Measurements from ENCODE around the gene GALNT2.

Gene GALNT2

DNA sequence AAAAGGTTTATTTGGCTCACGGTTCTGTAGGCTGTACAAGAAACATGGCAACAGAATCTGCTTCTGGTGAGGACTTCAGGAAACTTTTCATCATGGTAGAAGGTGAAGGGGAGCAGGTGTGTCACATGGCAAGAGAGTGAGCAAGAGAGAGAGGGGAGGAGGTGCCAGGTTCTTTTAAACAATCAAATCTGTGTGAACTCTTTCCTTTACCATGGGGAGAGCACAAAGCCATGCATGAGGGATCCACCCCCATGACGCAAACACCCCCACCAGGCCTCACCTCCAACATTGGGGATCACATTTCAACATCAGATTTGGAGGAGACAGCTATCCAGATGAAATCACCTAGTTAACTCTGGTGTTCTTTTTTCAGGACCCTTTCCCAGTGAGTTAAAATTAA lies 103.6 kb downstream of the GALNT2 start:
- no peak for DNase-seq

DNA sequence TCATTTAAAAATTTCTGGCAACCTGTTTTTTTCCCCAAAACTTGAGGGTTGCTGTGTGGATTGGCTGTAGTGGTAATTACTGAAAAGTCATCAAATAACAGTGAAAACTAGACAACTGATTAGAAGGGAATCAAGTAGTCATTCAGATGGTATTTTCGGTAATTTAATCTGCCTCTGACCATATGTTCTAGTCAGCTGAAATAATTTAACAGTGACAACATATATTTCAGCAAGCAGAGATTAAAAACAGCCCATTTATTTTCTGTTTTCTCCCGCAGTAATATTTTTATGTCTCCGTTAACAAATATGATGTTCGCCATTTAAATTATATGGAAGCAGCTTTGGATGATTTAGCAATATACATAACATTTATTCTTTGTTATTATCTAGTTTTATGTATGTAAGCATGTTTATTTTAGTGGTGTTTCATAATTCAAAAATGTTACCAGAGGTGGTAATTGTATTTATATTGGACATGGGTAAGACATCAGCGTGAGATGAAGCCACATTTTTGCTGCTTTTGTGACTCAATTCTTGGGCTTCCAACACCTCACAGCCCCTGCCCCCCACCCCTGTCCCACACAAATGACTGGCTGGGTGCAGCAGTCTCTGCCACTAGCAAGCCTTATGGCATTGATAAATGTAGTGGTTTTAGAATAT lies 104.4 kb downstream of the GALNT2 start:
- DNase-seq: no peak

DNA sequence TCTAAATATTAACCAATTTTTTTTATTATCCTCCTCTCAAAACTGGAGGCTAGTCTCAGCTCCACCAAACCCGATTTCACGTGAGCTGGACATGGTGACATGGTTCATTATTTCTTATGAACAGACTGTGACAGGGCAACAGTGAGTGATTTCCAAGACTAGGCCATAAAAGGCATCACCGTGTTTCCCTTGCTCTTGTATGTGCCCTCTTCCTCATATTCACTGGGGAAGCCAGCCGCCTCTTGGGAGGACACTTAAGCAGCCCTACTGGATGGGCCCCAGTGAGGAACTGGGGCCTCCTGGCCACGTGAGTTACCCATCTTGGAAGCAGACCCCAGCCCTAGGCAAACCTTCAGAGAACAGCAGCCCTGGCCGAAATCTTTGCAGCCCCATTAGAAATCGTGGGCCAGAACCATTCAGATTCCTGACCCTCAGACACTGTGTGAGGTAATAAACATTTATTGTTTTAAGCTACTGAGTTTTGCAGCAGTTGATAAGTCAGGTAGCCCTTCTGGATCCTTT lies 105.0 kb downstream of the GALNT2 start:
- DNase-seq: no peak

DNA sequence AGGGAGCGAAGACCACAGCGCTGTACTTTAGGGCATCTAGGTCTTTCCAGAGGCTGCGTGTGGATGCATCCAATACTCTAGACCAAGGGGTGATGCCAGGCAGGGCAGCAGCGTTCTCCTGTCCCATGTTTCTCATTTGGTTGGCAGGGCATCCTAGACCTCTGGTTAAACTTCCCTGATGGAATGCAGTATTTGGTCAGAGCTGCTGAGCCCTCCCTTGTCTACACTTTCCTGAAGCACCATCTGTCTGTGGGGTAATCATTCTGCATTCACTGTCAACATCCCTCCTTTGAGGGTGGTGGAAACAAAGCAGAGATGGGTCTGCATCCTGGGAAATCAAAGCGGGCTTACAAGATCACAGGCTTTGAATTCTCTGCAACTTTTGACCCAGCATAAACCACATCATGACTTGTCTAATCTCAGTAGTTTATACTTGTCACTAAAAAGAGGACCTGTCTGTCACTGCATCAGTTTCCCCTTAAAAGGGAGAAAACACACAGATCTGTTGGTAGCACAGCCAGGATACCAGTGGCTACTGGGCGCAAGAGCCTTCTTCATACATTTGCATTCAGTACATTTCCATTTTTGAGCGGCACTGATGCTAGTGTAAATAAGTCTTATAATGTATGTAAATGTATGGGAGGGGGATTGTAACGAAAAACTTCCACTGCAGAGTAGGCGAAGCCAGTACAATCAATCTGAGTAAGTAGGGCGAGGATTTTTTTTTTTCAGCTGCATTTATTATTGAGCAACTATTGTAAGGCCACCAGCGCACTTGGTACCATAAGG lies 106.3 kb downstream of the GALNT2 start:
- DNase-seq: no peak

DNA sequence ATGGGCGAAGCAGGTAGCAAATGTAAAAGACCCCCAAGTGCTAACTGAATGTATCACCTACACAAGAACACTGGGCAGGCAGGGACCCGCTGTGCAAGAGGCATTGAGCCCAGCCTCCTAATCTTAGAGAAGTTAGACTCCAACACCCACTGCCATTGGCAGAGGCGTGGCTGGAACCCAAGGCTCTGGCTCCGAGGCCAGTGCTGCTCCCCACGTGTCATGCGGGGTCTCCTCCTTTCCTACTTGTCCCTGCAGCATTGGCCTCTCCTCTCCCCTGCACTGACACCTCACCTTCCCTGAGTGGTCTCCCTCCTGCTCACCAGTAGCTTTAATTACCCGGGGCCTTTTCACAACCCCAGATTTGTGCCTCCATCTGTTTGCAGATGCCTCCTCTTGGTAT lies 107.0 kb downstream of the GALNT2 start:
- no peak for DNase-seq

DNA sequence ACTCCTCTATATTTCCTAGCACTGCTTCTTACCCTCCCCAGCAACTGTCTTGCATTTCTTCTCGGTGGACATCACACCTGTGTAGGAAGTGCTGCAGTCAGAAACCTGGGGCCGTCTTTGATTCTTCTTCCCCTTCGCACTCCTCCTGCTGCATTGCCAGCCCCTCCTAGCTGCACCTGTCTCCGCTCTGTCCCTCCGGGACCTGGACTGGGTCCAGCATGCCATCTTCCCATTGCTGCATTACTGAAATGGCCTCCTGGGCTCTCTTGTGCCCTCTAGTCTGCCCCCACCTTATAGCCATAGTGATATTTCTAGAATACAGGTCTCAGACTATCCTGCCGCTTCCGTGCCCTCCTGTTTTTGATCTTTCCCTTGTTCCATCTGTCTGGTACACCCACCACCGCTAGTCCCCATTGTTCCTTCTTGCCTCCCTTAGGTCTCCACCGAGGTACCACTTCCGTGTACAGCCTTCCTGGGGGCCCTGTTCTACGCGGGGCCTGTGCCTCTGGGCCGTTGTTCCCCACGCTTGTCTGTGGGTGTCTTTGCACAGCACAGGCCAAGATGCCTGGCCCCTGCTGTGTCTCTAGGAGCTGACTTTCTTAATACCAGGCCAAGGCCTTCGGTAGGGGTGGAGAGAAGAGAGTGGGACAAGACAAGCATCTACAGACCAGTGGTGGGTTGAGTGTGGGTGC lies 107.6 kb downstream of the GALNT2 start:
- no peak for DNase-seq

DNA sequence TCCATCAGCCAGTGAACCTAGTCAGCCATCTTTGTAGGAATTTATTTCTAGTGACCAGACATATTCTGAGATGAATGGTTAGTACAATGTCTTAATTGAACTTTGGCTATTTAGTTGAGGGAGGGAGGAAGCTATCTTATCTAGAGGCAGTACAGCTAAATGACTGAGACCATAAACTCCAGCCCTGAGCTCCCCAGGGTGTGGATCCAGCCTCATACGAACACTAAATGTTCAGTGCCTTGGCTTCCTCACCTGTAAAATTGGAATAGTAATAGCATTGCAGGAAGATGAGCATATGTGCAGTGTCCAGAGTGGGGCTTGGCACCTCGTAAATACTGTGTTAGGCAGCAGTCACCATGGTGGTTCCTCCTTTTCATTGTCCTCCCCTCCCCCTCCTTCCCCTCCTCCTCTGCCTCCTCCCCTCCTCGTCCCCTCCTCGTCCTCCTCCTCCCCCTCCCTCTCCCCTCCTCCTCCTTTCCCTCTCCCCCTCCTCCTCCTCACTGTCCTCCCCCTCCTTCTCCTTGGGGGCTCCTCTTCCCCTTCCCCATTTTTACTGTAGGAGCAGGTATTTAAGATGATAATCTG lies 108.2 kb downstream of the GALNT2 start:
- peak; percentile 51 for DNase-seq

DNA sequence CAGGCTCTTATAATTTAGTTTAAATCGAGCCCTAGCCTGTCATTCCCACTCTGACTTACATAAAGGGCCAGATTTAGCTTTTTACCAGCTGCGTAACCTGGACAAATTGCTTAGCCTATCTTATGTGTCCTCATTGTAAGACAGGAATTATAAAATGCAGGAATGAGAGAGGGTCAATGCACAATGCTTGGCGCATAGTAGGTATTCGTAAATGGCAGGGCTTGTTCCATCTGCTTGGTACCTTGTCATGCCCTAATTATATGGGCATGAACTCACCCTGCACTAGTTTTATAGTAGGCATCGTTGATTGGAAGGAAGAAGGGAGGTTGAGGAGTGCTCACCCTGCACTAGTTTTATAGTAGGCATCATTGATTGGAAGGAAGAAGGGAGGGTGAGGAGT lies 108.8 kb downstream of the GALNT2 start:
- DNase-seq: no peak

DNA sequence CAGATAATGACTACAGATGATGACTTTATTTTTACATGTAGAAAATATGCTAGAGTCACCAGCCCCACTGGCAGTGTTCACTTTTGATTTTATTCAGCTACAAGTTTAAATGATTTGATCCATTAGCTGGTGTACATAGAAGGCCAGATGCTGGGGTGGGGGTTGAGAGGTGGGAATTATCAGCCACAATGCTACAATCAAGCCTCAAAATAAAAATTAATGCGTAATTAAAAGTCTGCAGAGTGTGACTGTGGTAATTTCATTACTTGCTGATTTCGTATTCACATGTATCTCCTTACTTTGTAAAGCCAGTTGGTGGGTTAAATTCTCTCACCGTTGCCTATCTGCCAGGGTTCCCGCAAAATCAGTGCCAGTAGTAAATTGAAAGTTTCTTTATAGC lies 109.3 kb downstream of the GALNT2 start:
- no peak for DNase-seq

DNA sequence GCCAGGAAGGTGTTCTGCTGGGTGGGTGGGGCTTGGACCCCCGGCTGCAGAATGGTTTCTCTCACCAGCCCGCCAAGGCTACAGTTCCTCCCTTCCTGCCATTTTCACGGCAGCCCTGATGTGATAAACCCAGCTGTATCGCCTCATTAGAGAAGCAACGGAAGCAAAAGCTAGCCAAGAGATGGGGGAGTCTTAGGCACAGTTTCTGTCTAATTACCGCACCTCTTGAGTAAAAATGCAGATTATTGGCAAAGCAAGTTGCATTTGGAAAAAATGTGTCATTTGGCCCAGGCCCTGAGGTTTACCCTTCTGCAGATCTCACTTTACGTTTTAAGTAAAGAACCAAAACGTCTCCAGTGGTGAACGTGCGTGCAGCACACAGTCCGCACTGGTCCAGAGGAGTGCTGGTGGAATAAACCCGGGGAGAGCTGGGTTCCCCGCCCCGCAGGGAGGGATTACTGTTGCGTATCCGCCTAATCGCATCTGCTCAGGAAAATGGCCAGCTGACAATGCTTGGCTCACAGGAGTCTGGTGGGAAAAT lies 109.9 kb downstream of the GALNT2 start:
- peak; percentile 72 for DNase-seq

DNA sequence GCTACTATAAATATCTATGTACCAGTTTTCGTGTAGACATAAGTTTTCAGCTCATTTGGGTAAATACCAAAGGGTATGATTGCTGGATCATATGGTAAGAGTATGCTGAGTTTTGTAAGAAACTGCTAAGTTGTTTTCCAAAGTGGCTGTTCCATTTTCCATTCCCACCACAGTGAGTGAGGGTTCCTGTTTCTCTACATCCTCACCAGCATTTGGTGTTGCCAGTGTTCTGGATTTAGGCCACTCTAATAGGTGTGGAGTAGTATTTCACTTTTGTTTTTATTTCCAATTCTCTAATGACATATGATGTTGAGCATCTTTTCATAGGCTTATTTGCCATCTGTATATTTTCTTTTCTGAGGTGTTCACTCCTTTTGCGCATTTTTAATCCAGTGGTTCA lies 112.2 kb downstream of the GALNT2 start:
- no peak for DNase-seq

DNA sequence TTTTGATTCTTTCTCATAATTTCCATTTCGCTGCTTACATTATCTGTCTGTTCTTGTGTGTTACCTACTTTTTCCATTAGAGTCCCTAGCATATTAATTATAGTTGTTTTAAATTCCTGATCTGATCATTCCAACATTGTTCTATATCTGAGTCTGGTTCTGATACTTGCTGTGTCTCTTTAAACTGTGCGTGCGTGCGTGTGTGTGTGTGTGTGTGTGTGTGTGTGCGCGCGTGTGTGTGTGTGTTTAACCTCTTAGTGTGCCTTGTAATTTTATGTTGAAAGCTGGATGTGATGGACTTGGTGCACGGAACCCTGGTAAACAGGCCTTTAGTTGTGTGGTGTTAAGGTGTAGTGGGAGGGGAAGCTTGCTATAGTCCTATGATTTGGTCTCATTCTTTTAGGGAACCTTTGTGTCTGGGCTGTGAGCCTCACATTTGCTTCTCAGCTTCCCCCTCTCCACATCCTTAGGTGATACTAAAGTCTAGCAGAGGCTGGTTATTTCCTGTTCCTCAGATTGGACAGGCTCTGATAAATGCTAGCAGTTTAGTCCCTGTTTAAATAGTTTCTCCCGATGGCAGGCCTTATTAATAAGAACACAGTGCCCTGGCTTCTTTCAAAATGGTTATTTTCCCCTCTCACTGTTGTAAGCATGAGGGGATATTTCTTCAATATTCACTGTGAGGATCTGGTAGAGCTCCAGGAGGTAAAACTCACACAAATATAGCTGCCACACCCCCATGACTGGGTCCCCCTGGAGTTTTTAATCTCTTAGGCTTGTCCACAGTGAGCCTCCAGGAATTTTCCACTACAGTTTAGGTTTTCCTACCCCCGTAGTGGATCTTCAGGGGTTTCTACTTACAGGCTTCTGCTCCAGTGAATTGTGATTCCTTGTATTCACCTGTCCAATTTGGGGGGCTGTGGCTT lies 118.3 kb downstream of the GALNT2 start:
- DNase-seq: peak; percentile 48

DNA sequence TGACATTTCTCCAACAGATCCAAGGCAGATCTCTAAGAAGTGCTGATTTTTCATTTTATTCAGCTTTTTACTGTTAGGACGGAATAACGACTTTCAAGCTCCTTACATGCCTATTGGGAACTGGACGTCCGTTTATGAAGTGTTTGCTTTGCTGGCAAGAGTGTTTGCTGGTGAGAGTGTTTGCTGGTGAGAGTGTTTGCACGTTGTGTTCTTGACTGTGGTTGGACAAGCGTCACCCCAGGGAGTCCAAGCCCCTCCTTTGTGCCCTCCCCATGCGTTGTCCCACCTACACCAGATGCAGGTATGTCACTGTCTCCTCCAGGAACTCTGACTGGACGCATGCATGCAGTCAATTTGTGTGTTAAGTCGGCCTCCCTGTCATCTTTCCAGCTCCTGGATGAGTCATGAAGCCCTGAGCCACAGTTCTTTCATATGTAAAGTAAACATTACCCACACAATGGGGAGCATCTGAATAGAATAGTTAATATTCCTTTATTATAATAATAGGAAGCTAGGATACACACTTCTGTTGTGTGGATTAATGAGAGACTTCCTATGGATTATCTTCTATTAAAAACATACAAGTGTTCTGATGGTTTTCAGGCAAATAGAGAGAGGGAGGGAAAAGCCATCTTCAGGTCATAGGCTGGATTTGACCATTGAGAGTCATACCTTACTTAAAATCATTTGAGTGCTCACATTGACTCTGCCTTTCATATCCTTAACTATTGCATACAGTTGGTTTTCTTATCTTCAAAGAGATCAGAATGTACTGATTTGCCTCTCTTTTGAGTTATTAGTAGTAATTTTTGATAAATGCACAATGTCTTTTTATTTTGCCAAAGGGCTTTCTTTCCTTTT lies 119.2 kb downstream of the GALNT2 start:
- no peak for DNase-seq

DNA sequence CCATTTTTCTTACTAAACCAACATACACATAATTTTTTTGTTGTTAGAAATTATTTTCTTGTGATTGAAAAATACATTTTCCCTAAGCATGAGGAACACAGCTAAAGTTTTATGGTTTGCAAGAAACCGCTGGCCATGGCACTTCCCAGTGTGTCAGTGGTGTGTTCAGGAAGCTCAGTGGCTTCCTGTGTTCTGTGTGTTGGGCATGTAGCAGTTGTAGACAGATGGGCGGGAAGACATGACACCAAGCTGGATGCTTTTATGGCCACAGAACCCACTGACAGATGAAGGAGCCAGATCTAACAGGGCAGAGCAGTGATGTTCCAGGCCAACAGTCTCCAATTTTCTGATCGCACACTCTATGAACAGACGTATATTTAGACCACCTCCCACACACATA lies 119.8 kb downstream of the GALNT2 start:
- DNase-seq: peak; percentile 75

DNA sequence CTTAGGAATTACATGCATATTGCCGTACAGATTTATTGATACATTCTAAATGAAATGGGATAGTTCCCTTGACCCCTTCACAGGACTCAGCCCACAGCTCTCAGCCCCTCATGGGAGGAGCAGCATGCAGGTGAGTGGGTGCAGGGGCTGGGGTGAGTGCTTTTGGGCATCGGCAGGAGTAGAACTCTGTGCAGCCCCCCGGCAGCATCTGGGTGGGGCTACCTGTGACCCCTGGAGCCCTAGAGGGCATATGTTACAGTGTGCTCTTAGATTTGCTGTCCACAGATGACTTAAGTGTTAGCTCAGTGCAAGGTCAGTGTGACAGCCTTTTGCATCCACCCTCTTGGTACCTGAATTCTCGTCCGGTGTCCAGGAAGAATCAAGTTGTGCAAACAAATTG lies 120.3 kb downstream of the GALNT2 start:
- DNase-seq: no peak

DNA sequence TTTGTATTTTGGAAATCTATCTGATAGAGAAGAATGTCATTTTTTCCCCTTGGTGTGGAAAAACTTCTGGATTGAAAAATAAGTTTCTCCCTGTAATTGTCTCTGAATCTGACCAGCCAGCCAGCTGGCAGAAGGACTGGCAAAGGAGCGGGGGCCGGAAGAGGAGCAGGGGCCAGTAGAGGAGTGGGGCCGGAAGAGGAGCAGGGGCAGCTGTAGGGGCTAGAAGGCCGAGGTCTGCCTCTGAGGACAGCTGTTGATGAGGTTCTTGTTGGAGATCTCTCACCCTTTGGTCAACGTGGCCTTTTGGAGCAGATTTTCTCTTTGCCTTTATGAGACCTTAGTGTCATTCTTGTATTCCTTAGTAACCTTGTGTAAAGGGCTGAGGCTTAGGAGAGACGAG lies 121.8 kb downstream of the GALNT2 start:
- DNase-seq: no peak

DNA sequence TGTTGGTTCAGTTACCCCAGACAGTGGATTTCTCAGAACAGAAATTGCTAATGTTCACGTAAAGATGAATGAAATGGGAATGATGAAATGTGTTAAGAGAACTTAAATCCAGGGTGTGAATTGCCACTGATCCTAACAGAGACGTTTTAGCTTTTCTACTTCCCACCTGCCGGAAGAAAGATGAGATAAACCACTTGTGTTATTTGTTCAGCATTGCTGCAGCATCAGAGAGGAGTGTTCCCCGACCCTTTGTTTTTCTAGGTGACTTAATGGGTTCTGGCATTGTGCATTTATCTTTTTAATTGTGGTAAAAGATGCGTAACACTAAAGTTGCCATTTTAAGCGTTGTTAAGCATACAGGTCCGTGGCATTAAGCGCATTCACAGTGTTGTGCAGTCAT lies 122.3 kb downstream of the GALNT2 start:
- DNase-seq: no peak

DNA sequence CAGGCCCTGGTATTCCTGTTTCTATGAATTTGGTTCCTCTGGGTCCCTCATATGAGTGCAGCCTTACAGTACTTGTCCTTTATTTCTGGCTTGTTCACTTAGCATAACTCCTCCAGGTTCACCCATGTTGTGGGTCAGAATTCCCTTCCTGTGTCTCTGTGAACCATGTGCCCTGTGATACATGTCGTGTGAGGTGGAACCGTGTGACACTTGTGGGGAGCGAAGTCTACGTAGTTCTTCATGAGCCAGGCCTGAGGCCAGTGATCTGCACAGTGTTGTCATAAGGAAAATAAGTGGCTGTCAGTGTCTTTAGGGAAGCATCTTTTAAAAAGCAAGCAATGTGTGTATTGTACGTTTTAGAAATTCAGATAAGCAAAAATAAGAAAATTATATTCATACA lies 122.8 kb downstream of the GALNT2 start:
- no peak for DNase-seq

DNA sequence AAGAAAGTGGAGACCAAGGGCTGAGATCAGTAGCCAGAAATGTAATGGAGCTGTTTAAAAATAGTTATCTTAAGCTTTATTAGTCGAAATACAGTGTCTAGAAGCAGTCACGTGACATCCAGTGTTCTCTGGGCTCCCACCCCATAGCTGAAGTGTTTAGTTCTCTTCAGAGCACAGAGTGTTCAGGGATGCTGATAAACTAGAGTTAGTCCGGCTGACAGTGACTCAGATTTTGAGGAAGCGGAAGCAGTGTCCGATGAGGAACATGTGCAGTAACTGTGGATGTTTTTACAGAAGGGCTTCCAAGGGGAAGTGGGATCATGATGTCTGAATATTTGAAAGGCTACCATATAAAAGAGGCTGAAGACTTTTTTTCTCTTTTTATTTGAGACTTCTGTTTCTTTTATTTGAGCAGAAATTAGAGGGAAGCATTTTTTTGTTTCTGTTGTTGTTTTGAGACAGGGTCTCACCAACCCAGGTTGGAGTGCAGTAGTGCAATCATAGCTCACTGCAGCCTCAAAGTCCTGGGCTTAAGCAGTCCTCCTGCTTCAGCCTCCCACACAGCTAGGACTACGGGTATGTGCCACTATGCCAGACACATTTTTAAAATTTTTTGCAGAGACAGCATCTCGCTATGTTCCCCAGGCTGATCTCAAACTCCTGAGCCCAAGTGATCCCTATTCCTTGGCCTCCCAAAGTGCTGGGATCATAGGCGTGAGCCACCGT lies 124.2 kb downstream of the GALNT2 start:
- DNase-seq: peak; percentile 88

DNA sequence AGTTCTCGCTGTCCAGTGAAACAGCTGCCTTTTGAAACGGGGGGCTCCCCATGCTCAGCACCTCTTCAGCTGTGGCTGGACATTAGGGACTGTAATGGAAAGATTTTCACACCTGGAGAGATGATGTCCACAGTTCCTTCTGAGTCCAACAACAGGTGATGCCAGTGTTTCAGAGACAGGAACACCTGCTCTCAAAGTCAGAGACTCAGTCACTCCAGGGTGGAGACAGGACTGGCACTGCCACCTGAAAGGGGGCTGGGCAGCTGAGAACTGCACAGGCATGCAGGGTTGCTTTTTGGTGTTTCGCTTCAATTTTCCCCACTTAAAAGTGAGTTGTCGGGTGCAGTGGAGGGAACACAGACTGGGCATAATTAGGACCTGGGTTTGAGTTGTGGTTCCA lies 124.8 kb downstream of the GALNT2 start:
- DNase-seq: no peak

Data from hematopoietic multipotent progenitor cell treated with erythropoietin and hydrocortisone succinate and interleukin-3 and kit ligand, for 6 days (in vitro differentiated cells).